ENCODE results near the gene GDAP1L1. TPM values are rescaled to one million over a fixed set of nuclear protein-coding genes. Genes with fewer than 3 reads are reported as not detected.
"Not testable (repeated sequence)": the region's sequence is repeated elsewhere in the genome, so short reads cannot be mapped to it uniquely, and the experiment has no call there.

GDAP1L1 gene
- total and polyA plus RNA-seq, 5 donors from 2014 or later, result 0.07 TPM; not detected in 4

DNA sequence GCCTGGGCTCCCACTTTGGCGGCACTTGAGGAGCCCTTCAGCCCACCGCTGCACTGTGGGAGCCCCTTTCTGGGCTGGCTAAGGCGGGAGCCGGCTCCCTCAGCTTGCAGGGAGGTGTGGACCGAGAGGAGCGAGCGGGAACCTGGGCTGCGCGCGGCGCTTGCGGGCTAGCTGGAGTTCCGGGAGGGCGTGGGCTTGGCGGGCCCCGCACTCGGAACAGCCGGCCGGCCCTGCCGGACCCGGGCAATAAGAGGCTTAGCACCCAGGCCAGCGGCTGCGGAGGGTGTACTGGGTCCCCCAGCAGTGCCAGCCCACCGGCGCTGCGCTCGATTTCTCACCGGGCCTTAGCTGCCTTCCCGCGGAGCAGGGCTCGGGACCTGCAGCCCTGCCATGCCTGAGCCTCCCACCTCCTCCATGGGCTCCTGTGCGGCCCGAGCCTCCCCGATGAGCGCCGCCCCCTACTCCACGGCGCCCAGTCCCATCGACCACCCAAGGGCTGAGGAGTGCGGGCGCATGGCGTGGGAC, 52.0 kb downstream of the GDAP1L1 start:
- Mint-ChIP-seq H3K4me1 (peaks cover 5 to 10% (median 8%) of the 10 kb centered on the region in 4 donors), H3K36me3 (peaks cover 13% of the 10 kb centered on the region)
- not testable (repeated sequence) for H3K27me3 Mint-ChIP-seq; H3K27ac Mint-ChIP-seq; H3K27me3 ChIP-seq (ENCODE audit: control insufficient read depth, insufficient read depth, low read length); DNase-seq; H3K4me3 ChIP-seq (ENCODE audit: low read depth, low read length); H3K4me3 Mint-ChIP-seq; ATAC-seq (ENCODE audit: low read depth in 2 of 2); H3K27ac ChIP-seq (ENCODE audit: insufficient read depth, low read length, poor library complexity, severe bottlenecking); H3K4me1 ChIP-seq (ENCODE audit: control insufficient read depth, insufficient read depth, low read length, poor library complexity, severe bottlenecking); H3K36me3 ChIP-seq (ENCODE audit: control insufficient read depth, insufficient read depth, low read length); H3K9me3 Mint-ChIP-seq; H3K9me3 ChIP-seq (ENCODE audit: control insufficient read depth in 2 of 2, low read length in 2 of 2)

DNA sequence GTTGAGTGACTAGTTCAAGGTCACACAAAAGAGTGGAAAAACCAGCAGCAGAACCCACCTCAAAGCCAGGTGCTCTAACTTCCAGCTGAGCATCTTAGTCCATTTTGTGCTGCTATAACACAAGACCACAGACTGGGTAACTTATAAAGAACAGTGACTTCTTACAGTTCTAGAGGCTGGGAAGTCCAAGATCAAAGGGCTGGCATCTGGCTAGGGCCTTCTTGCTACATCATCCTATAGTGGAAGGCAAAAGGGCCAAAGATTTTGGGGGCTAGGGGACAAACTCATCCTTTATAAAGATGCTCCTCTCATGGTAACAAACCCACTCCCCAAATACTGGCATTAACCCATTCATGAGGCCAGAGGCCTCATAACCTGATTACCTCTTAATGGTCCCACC, 54.2 kb downstream of the GDAP1L1 start:
- peaks cover 3% of the 10 kb centered on the region for H3K36me3 ChIP-seq (ENCODE audit: control insufficient read depth, insufficient read depth, low read length)
- no peaks in the 10 kb centered on the region for H3K4me1 ChIP-seq (ENCODE audit: control insufficient read depth, insufficient read depth, low read length, poor library complexity, severe bottlenecking)
- ATAC-seq (ENCODE audit: low read depth in 2 of 2), result no peak
- no peaks in the 10 kb centered on the region for H3K9me3 ChIP-seq (ENCODE audit: control insufficient read depth in 2 of 2, low read length in 2 of 2)
- H3K27ac Mint-ChIP-seq, result no peak overlapping the region
- H3K36me3 Mint-ChIP-seq, result peaks cover 19% of the 10 kb centered on the region
- no peaks in the 10 kb centered on the region for H3K27me3 ChIP-seq (ENCODE audit: control insufficient read depth, insufficient read depth, low read length)
- H3K4me3 Mint-ChIP-seq, result no peak overlapping the region
- no peak overlapping the region for H3K27ac ChIP-seq (ENCODE audit: insufficient read depth, low read length, poor library complexity, severe bottlenecking)
- no peak overlapping the region for H3K4me3 ChIP-seq (ENCODE audit: low read depth, low read length)
- peaks cover 5 to 10% (median 9%) of the 10 kb centered on the region in 4 donors for H3K4me1 Mint-ChIP-seq
- no peak for DNase-seq
- H3K27me3 Mint-ChIP-seq, result no peaks in the 10 kb centered on the region
- H3K9me3 Mint-ChIP-seq, result peaks cover 0 to 1% (median 0%) of the 10 kb centered on the region in 7 donors

DNA sequence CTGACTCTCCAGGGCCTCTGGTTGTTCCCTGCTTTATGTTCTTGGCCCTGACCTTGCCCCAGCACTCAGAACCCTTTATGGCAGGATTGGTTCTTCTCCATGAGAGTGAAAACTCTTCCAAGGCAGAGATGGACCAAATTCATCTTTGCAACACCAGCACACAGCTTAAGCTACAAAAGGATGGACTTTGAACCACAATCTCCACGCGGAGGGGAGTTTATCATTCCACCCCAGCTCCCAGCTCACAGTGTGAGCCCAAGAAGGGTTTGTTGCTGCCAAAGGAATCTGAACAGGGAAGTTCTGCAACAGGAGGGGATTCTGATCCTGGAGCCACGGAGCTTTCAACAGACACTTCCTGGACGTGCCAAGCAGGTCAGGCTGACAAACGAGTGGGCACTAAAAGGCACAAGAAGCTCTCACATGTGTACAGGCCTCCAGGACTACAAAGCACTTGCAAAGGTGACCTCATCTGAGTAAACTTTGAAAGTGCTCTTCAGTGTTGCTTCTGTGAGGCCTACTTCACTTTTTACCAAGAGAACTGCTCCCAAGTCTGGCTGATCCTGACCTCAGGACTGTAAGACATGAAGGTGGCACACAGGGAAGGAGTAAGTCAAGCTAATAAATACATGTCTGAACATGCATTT, 55.0 kb downstream of the GDAP1L1 start:
- no peak for DNase-seq

DNA sequence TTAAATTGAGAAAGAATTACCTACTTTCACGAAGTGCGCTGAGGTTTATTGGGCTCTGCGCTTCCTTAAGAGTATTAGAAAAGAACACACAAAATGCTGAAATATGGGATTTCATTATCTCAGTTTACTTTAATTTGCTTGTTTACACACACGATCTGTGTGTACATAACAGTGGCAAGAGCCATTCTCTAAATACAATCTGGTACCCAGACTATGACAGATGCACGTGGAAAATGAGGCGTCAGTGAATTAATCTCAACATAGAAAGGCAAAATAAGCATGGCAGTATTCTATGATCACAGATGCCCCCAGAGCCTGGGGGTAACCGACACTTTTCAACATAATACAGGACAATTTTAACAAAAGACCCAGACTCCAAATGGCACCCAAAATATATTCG, 55.6 kb downstream of the GDAP1L1 start:
- Mint-ChIP-seq H3K27ac (no peak overlapping the region), H3K4me3 (no peak overlapping the region), H3K36me3 (peaks cover 23% of the 10 kb centered on the region), H3K4me1 (peaks cover 5 to 11% (median 10%) of the 10 kb centered on the region in 4 donors), H3K27me3 (no peaks in the 10 kb centered on the region), H3K9me3 (peaks cover 0 to 1% (median 0%) of the 10 kb centered on the region in 7 donors)
- ATAC-seq (ENCODE audit: low read depth in 2 of 2), result no peak
- Histone ChIP-seq H3K36me3 (ENCODE audit: control insufficient read depth, insufficient read depth, low read length) (peaks cover 9% of the 10 kb centered on the region), H3K27me3 (ENCODE audit: control insufficient read depth, insufficient read depth, low read length) (no peaks in the 10 kb centered on the region), H3K4me3 (ENCODE audit: low read depth, low read length) (no peak overlapping the region), H3K27ac (ENCODE audit: insufficient read depth, low read length, poor library complexity, severe bottlenecking) (no peak overlapping the region), H3K4me1 (ENCODE audit: control insufficient read depth, insufficient read depth, low read length, poor library complexity, severe bottlenecking) (no peaks in the 10 kb centered on the region), H3K9me3 (ENCODE audit: control insufficient read depth in 2 of 2, low read length in 2 of 2) (no peaks in the 10 kb centered on the region)
- no peak for DNase-seq

More for the DNA sequence above, 55.0 kb downstream of the GDAP1L1 start:
- Histone ChIP-seq H3K36me3 (ENCODE audit: control insufficient read depth, insufficient read depth, low read length) (peaks cover 9% of the 10 kb centered on the region), H3K4me1 (ENCODE audit: control insufficient read depth, insufficient read depth, low read length, poor library complexity, severe bottlenecking) (no peaks in the 10 kb centered on the region), H3K27me3 (ENCODE audit: control insufficient read depth, insufficient read depth, low read length) (no peaks in the 10 kb centered on the region), H3K4me3 (ENCODE audit: low read depth, low read length) (no peak overlapping the region), H3K27ac (ENCODE audit: insufficient read depth, low read length, poor library complexity, severe bottlenecking) (no peak overlapping the region), H3K9me3 (ENCODE audit: control insufficient read depth in 2 of 2, low read length in 2 of 2) (no peaks in the 10 kb centered on the region)
- H3K9me3 Mint-ChIP-seq, result peaks cover 0 to 1% (median 0%) of the 10 kb centered on the region in 7 donors
- no peak overlapping the region for H3K27ac Mint-ChIP-seq
- no peak overlapping the region for H3K4me3 Mint-ChIP-seq
- no peaks in the 10 kb centered on the region for H3K27me3 Mint-ChIP-seq
- H3K36me3 Mint-ChIP-seq, result peaks cover 23% of the 10 kb centered on the region
- no peak for ATAC-seq (ENCODE audit: low read depth in 2 of 2)
- H3K4me1 Mint-ChIP-seq, result peaks cover 5 to 11% (median 10%) of the 10 kb centered on the region in 4 donors

DNA sequence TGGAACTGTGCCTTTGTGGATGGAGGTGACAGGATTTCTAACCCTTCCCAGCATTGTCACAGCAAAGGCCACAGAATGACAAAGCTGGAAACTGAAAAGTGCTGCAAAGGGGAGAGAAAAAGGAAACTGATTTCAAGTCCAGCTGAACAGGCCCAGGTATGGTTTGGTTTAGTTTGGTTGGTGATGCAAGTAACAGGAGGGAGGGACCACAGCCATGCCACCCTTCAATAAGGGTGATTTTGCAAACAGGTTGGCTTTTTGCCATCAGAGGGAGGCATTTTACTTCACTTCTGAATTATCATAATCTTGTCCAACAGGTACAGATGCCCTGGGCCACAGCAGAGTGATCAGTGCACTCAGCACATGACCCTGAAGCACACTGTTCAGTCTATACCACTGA, 57.3 kb downstream of the GDAP1L1 start:
- Histone ChIP-seq H3K27ac (ENCODE audit: insufficient read depth, low read length, poor library complexity, severe bottlenecking) (no peak overlapping the region), H3K4me3 (ENCODE audit: low read depth, low read length) (no peak overlapping the region), H3K27me3 (ENCODE audit: control insufficient read depth, insufficient read depth, low read length) (no peaks in the 10 kb centered on the region), H3K4me1 (ENCODE audit: control insufficient read depth, insufficient read depth, low read length, poor library complexity, severe bottlenecking) (peaks cover under 1% of the 10 kb centered on the region), H3K36me3 (ENCODE audit: control insufficient read depth, insufficient read depth, low read length) (peaks cover 9% of the 10 kb centered on the region), H3K9me3 (ENCODE audit: control insufficient read depth in 2 of 2, low read length in 2 of 2) (no peaks in the 10 kb centered on the region)
- no peak for ATAC-seq (ENCODE audit: low read depth in 2 of 2)
- Mint-ChIP-seq H3K9me3 (peaks cover 0 to 1% (median 0%) of the 10 kb centered on the region in 7 donors), H3K4me1 (peaks cover 3 to 17% (median 11%) of the 10 kb centered on the region in 4 donors), H3K27me3 (no peaks in the 10 kb centered on the region), H3K27ac (no peak overlapping the region), H3K36me3 (peaks cover 23% of the 10 kb centered on the region), H3K4me3 (no peak overlapping the region)
- DNase-seq, result no peak

DNA sequence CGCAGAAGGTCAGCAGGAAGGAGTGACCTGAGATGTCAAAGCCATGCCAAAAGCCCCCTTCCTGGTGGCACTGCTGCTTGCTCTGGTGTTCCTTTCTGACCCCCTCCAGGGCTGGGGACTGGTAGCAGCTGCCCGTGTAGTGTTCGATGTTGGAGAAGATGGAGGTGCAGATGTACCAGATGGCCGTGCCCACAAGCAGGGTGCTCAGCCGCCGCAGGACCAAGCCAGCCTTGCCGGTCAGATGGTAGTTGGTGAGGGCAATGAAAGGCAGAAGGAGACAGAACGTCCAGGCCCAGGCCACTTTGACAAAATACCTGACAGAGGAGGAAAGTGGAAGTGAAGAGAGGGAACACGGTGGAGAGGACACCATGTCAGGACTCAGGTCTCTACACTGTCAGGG, 59.8 kb downstream of the GDAP1L1 start:
- Histone ChIP-seq H3K27me3 (ENCODE audit: control insufficient read depth, insufficient read depth, low read length) (no peaks in the 10 kb centered on the region), H3K27ac (ENCODE audit: insufficient read depth, low read length, poor library complexity, severe bottlenecking) (no peak overlapping the region), H3K4me1 (ENCODE audit: control insufficient read depth, insufficient read depth, low read length, poor library complexity, severe bottlenecking) (peaks cover 21% of the 10 kb centered on the region), H3K9me3 (ENCODE audit: control insufficient read depth in 2 of 2, low read length in 2 of 2) (no peaks in the 10 kb centered on the region), H3K36me3 (ENCODE audit: control insufficient read depth, insufficient read depth, low read length) (peaks cover 9% of the 10 kb centered on the region), H3K4me3 (ENCODE audit: low read depth, low read length) (no peak overlapping the region)
- Mint-ChIP-seq H3K9me3 (peaks cover 0 to 1% (median 0%) of the 10 kb centered on the region in 7 donors), H3K36me3 (peaks cover 16% of the 10 kb centered on the region), H3K4me3 (peak overlapping the region in 1 of 4 donors; percentile 85), H3K27me3 (peaks cover 7% of the 10 kb centered on the region), H3K4me1 (peaks cover 9 to 36% (median 22%) of the 10 kb centered on the region in 4 donors), H3K27ac (peak overlapping the region in 1 of 3 donors; percentile 37)
- no peak for DNase-seq
- ATAC-seq (ENCODE audit: low read depth in 2 of 2), result no peak

DNA sequence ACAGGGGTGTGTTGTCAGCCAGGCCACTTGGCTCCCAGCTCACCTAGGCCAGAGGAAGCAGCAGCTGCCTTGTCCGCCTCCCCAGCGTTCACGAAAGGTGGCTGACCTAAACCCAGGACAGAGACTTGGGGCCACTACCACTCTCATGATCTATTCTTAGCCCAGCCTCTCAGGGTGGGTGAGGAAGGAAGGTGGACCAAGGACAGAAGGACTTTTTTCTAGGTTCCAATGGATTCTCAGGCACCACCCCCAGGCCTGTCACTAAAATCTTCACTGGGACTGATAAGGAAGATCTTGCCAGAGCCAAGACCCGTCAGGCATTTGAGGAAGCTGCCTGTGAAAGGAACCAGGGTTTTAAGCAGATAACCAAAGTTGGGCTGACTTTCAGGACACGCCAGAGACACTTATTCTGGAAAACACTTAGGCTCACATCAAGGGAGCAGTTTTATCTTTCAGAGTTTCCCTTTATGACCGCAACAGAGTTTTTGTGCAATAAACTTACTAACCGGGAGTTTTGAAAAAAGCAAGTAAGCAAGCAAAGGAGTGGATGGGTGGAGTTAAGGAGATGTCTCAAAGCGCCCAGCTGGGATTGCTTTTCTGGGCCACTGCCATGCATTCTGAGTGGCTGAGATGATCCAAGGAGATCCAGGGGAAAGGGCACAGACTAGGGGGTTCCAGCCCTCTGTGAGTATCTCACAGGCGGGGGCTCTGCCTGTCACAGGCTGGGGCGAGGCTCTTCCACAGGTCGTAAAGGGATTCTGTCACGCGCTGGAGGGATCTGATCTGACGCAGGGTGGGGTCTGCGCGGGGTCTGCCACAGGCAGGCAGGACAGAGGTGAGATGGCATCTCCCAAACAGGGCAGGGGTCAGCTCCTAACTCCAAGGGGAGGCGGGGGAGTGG, 62.9 kb downstream of the GDAP1L1 start:
- peaks cover 9% of the 10 kb centered on the region for H3K36me3 ChIP-seq (ENCODE audit: control insufficient read depth, insufficient read depth, low read length)
- peaks cover 0 to 1% (median 0%) of the 10 kb centered on the region in 7 donors for H3K9me3 Mint-ChIP-seq
- peaks cover 4 to 30% (median 19%) of the 10 kb centered on the region in 4 donors for H3K4me1 Mint-ChIP-seq
- DNase-seq, result peak in 1 of 3 donors; percentile 19
- no peak for ATAC-seq (ENCODE audit: low read depth in 2 of 2)
- peaks cover 16% of the 10 kb centered on the region for H3K27me3 Mint-ChIP-seq
- peak overlapping the region; percentile 74 to 96 (median 94) for H3K27ac Mint-ChIP-seq
- peak overlapping the region; percentile 88 to 96 (median 94) for H3K4me3 Mint-ChIP-seq
- no peaks in the 10 kb centered on the region for H3K27me3 ChIP-seq (ENCODE audit: control insufficient read depth, insufficient read depth, low read length)
- no peaks in the 10 kb centered on the region for H3K9me3 ChIP-seq (ENCODE audit: control insufficient read depth in 2 of 2, low read length in 2 of 2)
- peaks cover 8% of the 10 kb centered on the region for H3K36me3 Mint-ChIP-seq
- peak overlapping the region; percentile 72 for H3K27ac ChIP-seq (ENCODE audit: insufficient read depth, low read length, poor library complexity, severe bottlenecking)
- peaks cover 21% of the 10 kb centered on the region for H3K4me1 ChIP-seq (ENCODE audit: control insufficient read depth, insufficient read depth, low read length, poor library complexity, severe bottlenecking)
- H3K4me3 ChIP-seq (ENCODE audit: low read depth, low read length), result peak overlapping the region; percentile 70
